ENCODE measurements around the gene SLAIN1. TPM values are rescaled to one million over a fixed set of nuclear protein-coding genes. Genes with fewer than 3 reads are reported as not detected.

Gene SLAIN1
- total RNA-seq, 4 donors from 2014 or later = 0.88 to 8.7 (median 4.1) TPM

GRCh38 chr13:77717508-77717907 is 20.0 kb downstream of the SLAIN1 start:
- TF ChIP-seq CTCF (IDR thresholded peaks at IDR 0.05; ENCODE audit: low read depth) = no peak

GRCh38 chr13:77719128-77719527 is 21.6 kb downstream of the SLAIN1 start:
- no peak for TF ChIP-seq CTCF (IDR thresholded peaks at IDR 0.05; ENCODE audit: low read depth)

GRCh38 chr13:77720988-77721387 is 23.5 kb downstream of the SLAIN1 start:
- no peak for TF ChIP-seq CTCF (IDR thresholded peaks at IDR 0.05; ENCODE audit: low read depth)

GRCh38 chr13:77724092-77724491 is 26.6 kb downstream of the SLAIN1 start:
- TF ChIP-seq CTCF (IDR thresholded peaks at IDR 0.05; ENCODE audit: low read depth) = no peak

GRCh38 chr13:77725071-77725470 is 27.6 kb downstream of the SLAIN1 start:
- TF ChIP-seq CTCF (IDR thresholded peaks at IDR 0.05; ENCODE audit: low read depth) = no peak

- no peak for TF ChIP-seq CTCF (IDR thresholded peaks at IDR 0.05; ENCODE audit: low read depth)
Measured at GRCh38 chr13:77728265-77729125, 31.0 kb downstream of the SLAIN1 start.

GRCh38 chr13:77729502-77730221 is 32.2 kb downstream of the SLAIN1 start:
- TF ChIP-seq CTCF (IDR thresholded peaks at IDR 0.05; ENCODE audit: low read depth) = no peak

Measured in subcutaneous adipose tissue (tissue), 4 donors.